NCI-H1436 treated with DMSO at 0.1 percent for 48 hours (cell line): ENCODE data around the gene RHBDD3.

ENCODE experiments used
- DNase-seq: peaks from one replicate; lab custom pipeline; 2025; lab: John Stamatoyannopoulos, UW

Gene RHBDD3

GRCh38 chr22:29217827-29218757, 49.7 kb downstream of the RHBDD3 start:
- DNase-seq: no peak

GRCh38 chr22:29216873-29217666, 50.7 kb downstream of the RHBDD3 start:
- no peak for DNase-seq

GRCh38 chr22:29216011-29216872, 51.5 kb downstream of the RHBDD3 start:
- no peak for DNase-seq

GRCh38 chr22:29215012-29215860, 52.5 kb downstream of the RHBDD3 start:
- no peak for DNase-seq

- no peak for DNase-seq
Observed at GRCh38 chr22:29214232-29214631, 53.5 kb downstream of the RHBDD3 start.

GRCh38 chr22:29213493-29213892, 54.3 kb downstream of the RHBDD3 start:
- no peak for DNase-seq

GRCh38 chr22:29212743-29213142, 55.0 kb downstream of the RHBDD3 start:
- DNase-seq: no peak

- no peak for DNase-seq
Observed at GRCh38 chr22:29211466-29211865, 56.3 kb downstream of the RHBDD3 start.

GRCh38 chr22:29211066-29211465, 56.7 kb downstream of the RHBDD3 start:
- DNase-seq: no peak
